ENCODE data around the gene LPXN.
"Not testable (repeated sequence)": the region's sequence is repeated elsewhere in the genome, so short reads cannot be mapped to it uniquely, and the experiment has no call there.

The LPXN gene

DNA sequence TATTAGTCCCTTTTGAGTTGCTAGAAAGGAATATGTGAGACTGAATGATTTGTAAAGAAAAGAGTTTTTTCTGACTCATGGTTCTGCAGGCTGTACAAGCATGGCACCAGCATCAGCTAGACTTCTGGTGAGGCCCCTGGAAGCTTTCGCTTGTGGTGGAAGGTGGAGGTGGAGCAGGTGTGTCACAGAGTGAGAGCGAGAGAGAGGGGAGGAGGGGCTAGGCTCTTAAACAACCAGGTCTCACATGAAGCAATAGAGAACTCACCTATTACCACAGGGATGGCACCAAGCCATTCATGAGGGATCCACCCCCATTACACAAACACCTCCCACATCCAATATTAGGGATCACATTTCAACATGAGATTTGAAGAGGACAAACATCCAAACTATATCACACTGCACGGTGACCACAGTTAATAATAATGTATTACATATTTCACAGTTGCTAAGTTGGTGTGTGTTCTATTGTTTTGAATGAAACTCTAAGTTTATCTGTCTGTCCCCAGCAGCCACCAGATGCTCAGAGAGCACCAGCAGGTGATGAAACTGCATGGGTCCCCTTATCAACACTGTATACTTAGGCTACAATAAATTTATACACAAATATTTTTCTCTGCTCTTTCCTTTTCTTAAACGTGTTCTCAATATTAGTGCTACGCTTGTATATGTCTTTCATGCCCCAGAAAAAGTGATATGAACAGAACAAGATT lies 17.3 kb upstream of the LPXN start:
- no peak overlapping the region for H3K27ac Mint-ChIP-seq
- DNase-seq (ENCODE audit: low spot score in 2 of 2): no peak
- peaks cover 67% of the 10 kb centered on the region for H3K4me1 Mint-ChIP-seq
- H3K36me3 Mint-ChIP-seq: peaks cover 88% of the 10 kb centered on the region
- H3K9me3 Mint-ChIP-seq: no peaks in the 10 kb centered on the region
- peak; percentile 73 for ATAC-seq
- no peak overlapping the region for H3K4me3 Mint-ChIP-seq

GRCh38 chr11:58591659-58592058 lies 16.0 kb upstream of the LPXN start:
- DNase-seq (ENCODE audit: low spot score in 2 of 2) (no peak), ATAC-seq (no peak)
- peaks cover 97% of the 10 kb centered on the region for H3K36me3 Mint-ChIP-seq
- H3K4me3 Mint-ChIP-seq: no peak overlapping the region
- peaks cover 62% of the 10 kb centered on the region for H3K4me1 Mint-ChIP-seq
- no peak overlapping the region for H3K27ac Mint-ChIP-seq
- H3K9me3 Mint-ChIP-seq: no peaks in the 10 kb centered on the region

DNA sequence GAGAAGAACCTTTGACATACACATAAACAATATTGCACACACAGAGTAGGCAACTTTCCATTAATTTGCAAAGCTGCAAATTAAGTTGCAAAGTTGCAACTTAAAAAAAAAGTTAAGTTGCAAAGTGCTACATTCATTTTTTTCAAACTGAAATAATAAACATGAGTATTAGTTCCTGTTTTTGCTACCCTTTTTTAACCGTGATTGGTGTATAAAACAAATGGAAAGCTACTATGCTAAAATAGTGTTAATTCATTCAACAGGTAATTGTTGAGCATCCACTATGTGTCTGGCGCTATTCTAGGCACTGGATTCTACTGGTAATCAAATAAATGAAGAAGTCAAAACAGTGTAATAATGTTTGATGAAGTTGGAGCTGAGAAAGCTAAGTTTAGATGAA lies 11.3 kb upstream of the LPXN start:
- no peaks in the 10 kb centered on the region for H3K9me3 Mint-ChIP-seq
- no peak for DNase-seq (ENCODE audit: low spot score in 2 of 2)
- peaks cover 44% of the 10 kb centered on the region for H3K4me1 Mint-ChIP-seq
- ATAC-seq: no peak
- H3K27ac Mint-ChIP-seq: no peak overlapping the region
- H3K36me3 Mint-ChIP-seq: peaks cover 96% of the 10 kb centered on the region
- no peak overlapping the region for H3K4me3 Mint-ChIP-seq

DNA sequence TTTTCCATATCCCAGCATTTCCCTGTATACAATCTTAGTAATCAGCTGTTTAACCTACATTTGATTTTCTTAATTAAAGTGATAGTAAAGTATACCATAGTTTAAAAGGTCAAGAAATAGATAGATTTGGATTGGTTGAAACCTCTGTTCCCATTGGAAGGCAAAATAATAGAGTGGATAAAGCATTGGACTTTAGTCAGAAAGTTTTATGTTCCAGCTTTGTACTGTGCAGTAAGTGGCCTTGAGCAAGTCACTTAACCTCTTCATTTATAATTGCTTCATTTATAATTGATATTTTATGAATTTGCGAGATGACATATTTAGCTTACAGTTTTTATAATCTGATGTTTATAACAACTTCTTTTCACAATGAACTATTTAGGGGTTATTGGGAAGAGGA lies 6.8 kb upstream of the LPXN start:
- Mint-ChIP-seq H3K4me3 (peak overlapping the region; percentile 84), H3K27ac (no peak overlapping the region), H3K36me3 (peaks cover 98% of the 10 kb centered on the region), H3K9me3 (no peaks in the 10 kb centered on the region), H3K4me1 (peaks cover 55% of the 10 kb centered on the region)
- DNase-seq (ENCODE audit: low spot score in 2 of 2) (no peak), ATAC-seq (no peak)

GRCh38 chr11:58580311-58580710 lies 4.7 kb upstream of the LPXN start:
- ATAC-seq (no peak), DNase-seq (ENCODE audit: low spot score in 2 of 2) (no peak)
- Mint-ChIP-seq H3K27ac (peak overlapping the region; percentile 100), H3K4me3 (peak overlapping the region; percentile 84), H3K4me1 (peaks cover 58% of the 10 kb centered on the region), H3K36me3 (peaks cover 96% of the 10 kb centered on the region), H3K9me3 (no peaks in the 10 kb centered on the region)

- Mint-ChIP-seq H3K4me1 (peaks cover 60% of the 10 kb centered on the region), H3K27ac (peak overlapping the region; percentile 100), H3K9me3 (no peaks in the 10 kb centered on the region), H3K4me3 (peak overlapping the region; percentile 84), H3K36me3 (peaks cover 96% of the 10 kb centered on the region)
- ATAC-seq: peak; percentile 66
- peak; percentile 83 to 94 for DNase-seq (ENCODE audit: low spot score in 2 of 2)
Measured at GRCh38 chr11:58579192-58580129, 3.8 kb upstream of the LPXN start.

DNA sequence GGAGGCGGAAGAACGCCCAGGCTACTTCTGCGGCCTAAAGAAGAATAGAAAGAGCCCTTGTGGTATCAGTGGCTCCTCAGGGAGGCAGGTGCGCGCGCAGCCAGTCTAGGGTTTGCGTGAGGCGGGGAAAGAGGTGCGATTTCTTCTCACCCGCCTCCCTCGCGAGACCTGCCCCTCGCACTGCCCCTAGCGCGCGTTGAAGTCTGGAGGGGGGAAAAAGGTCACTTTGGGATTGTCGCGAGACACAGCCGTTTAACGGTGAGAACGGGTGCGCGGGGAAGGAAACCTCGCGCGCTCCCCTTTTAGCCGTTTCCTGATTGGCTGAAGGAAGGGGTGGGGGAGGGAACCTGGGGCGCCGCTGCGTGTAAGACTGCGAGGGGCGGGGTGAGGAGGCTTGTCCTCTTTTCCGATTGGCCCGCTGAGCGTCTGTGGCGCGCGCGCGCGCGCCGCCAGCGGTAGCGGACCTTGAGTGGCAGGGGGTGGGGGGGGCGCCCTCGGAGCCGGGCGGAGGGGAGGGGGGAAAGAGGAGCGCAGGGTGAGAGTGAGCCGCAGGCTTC lies 3.1 kb upstream of the LPXN start, which contains the start of gene ZFP91:
ZFP91 (plus strand) TSS at position 429 of the 557 bp plus-strand sequence. CDS start 219 bp downstream, outside the sequence.
- ATAC-seq: peak; percentile 68
- peak; percentile 78 to 96 for DNase-seq (ENCODE audit: low spot score in 2 of 2)
- Mint-ChIP-seq H3K27ac (peak within 1 kb of the TSS; percentile 100), H3K36me3 (peaks cover 96% of the 10 kb centered on the region), H3K9me3 (no peaks in the 10 kb centered on the region), H3K4me1 (peaks cover 60% of the 10 kb centered on the region), H3K4me3 (peak within 1 kb of the TSS; percentile 84)

DNA sequence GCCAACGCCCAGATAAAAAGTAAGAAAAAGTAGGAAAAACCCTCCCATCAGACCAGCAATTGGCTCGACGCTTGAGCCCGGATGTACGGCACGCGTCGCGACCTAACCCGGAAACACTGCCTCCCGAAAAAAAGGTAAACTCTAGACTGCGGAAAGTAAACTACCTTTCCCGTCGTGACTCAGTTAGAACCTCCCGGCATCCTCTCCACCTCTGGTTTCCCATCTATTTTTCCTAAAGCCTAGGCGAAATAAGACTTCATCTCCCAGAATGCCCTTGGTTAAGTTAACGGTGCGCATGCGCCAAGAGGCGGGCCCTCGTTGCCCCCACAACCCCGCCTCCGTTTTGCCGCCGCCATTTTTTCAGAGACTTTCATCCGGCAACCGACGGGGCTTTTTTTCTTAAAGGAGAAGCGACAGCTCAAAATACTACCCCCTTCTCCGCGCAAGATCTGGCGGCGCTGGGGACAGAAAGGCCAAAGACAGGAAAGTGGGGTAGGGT lies 2.5 kb upstream of the LPXN start:
- ATAC-seq (no peak), DNase-seq (ENCODE audit: low spot score in 2 of 2) (peak; percentile 81 to 95)
- Mint-ChIP-seq H3K36me3 (peaks cover 96% of the 10 kb centered on the region), H3K27ac (peak overlapping the region; percentile 100), H3K4me3 (peak overlapping the region; percentile 84), H3K9me3 (no peaks in the 10 kb centered on the region), H3K4me1 (peaks cover 58% of the 10 kb centered on the region)

DNA sequence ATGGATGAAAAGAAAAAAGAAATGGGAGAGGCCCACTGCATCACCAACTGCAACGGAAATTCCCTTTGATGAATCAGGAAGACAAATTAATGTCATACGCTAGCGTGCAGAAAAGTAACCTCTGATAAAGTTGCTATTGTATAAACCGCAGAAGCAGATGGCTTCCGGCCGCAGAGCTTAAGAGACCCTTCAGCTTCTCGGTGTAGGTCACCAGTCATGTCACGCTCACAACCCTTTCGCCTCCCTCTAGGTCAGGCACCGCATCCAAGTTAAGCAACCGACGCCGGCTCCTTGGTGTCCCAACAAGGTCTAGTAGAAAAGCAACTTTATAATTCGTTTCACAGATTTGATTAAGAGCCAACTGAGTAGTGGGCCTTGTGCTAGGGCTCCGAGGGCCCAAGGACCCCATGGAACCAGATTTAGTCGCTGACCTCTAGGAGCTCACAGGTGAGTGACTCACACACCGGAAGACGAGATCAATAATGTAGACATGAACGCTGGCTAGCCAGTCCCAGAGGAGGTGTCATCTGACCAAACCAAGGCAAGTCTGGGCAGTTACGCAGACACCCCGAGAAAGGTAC lies 2.0 kb upstream of the LPXN start:
- H3K27ac Mint-ChIP-seq: peak overlapping the region; percentile 100
- peaks cover 53% of the 10 kb centered on the region for H3K4me1 Mint-ChIP-seq
- no peaks in the 10 kb centered on the region for H3K9me3 Mint-ChIP-seq
- DNase-seq (ENCODE audit: low spot score in 2 of 2) (peak; percentile 62 to 91), ATAC-seq (peak; percentile 70)
- H3K36me3 Mint-ChIP-seq: peaks cover 97% of the 10 kb centered on the region
- peak overlapping the region; percentile 84 for H3K4me3 Mint-ChIP-seq

- Mint-ChIP-seq H3K4me1 (peaks cover 50% of the 10 kb centered on the region), H3K9me3 (no peaks in the 10 kb centered on the region), H3K36me3 (peaks cover 95% of the 10 kb centered on the region), H3K4me3 (peak overlapping the region; percentile 84), H3K27ac (peak overlapping the region; percentile 100)
- DNase-seq (ENCODE audit: low spot score in 2 of 2): no peak
- no peak for ATAC-seq
Measured at GRCh38 chr11:58576887-58577471, 1.3 kb upstream of the LPXN start.

- Mint-ChIP-seq H3K9me3 (no peaks in the 10 kb centered on the region), H3K4me3 (peak overlapping the region; percentile 84), H3K36me3 (peaks cover 95% of the 10 kb centered on the region), H3K27ac (peak overlapping the region; percentile 100), H3K4me1 (peaks cover 53% of the 10 kb centered on the region)
- no peak for ATAC-seq
- DNase-seq (ENCODE audit: low spot score in 2 of 2): no peak
Measured at GRCh38 chr11:58574881-58575280, 775 bp downstream of the LPXN start.

DNA sequence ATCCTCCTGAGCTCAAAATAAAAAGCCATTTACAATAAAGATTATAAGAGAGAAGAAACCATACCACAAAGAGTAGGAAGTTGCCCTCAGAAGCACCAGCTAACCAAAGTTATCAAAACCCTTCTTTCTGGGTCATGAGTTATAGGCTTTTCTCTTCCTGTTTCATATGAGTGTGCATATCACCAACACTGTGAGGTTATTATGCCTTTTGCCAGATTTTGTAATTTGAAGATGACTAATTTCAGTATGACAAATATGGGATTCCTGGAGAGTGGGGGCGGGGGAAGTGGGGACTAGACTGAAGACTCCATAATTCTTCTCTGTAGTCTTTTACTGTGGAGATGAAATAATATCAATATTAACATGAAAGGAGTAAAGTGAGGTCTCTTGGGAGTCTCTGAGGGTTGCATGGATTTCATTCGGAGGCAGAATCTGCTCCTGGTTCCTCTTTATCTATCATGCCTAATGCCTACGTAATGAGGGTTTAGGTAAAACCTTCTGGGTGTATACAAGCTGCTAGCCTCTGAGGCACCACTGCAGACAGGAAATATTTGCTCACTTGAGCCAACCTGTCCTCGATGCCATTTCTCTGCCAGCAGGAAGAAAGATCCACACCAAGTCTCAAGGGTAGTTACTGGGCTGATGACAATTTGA lies 2.1 kb downstream of the LPXN start:
- Mint-ChIP-seq H3K4me3 (peak overlapping the region; percentile 84), H3K27ac (peak overlapping the region; percentile 100), H3K4me1 (peaks cover 58% of the 10 kb centered on the region), H3K36me3 (peaks cover 95% of the 10 kb centered on the region), H3K9me3 (no peaks in the 10 kb centered on the region)
- ATAC-seq (peak; percentile 62), DNase-seq (ENCODE audit: low spot score in 2 of 2) (peak in 1 of 2 donors; percentile 77)

GRCh38 chr11:58572906-58573305 lies 2.8 kb downstream of the LPXN start:
- Mint-ChIP-seq H3K4me1 (peaks cover 58% of the 10 kb centered on the region), H3K36me3 (peaks cover 95% of the 10 kb centered on the region)
- not testable (repeated sequence) for ATAC-seq

DNA sequence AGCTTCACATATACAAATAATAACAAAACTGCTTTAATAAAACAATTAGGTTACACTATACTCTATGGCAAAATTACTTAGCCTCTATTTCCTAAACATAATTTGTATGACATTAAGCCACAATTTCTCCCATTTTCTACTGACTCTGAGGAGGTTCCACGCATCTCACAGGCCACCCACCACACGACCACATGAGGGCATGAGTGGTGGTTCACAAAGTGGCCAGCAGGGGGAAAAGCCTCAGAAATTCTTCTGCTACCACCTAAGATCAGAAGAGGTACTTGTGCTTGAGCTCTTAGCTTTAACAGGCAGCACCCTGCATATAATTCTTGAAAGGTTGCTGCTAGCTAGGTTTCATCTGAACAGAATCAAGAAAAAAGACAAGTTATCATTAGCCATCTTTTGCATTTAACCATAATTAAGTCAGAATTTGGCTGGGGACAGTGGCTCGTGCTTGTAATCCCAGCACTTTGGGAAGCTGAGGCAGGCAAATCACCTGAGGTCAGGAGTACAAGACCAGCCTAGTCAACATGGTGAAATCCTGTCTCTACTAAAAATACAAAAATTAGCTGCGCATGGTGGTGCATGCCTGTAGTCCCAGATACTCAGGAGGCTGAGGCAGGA lies 7.7 kb downstream of the LPXN start:
- Mint-ChIP-seq H3K9me3 (no peaks in the 10 kb centered on the region), H3K4me1 (peaks cover 60% of the 10 kb centered on the region), H3K27ac (peak overlapping the region; percentile 39), H3K36me3 (peaks cover 98% of the 10 kb centered on the region), H3K4me3 (peak overlapping the region; percentile 28)
- ATAC-seq (peak; percentile 98), DNase-seq (ENCODE audit: low spot score in 2 of 2) (peak; percentile 47 to 83)

More at GRCh38 chr11:58572906-58573305, 2.8 kb downstream of the LPXN start:
- peak overlapping the region; percentile 100 for H3K27ac Mint-ChIP-seq
- H3K9me3 Mint-ChIP-seq; DNase-seq (ENCODE audit: low spot score in 2 of 2): not testable (repeated sequence)
- H3K4me3 Mint-ChIP-seq: peak overlapping the region; percentile 84
